Measurements from ENCODE around the gene ELOVL6. TPM values are rescaled to one million over a fixed set of nuclear protein-coding genes. Genes with fewer than 3 reads are reported as not detected.
"Not testable (repeated sequence)": the region's sequence is repeated elsewhere in the genome, so short reads cannot be mapped to it uniquely, and the experiment has no call there.

ELOVL6 gene
- total RNA-seq, 1 experiment from 2014 or later = 23.8 TPM

DNA sequence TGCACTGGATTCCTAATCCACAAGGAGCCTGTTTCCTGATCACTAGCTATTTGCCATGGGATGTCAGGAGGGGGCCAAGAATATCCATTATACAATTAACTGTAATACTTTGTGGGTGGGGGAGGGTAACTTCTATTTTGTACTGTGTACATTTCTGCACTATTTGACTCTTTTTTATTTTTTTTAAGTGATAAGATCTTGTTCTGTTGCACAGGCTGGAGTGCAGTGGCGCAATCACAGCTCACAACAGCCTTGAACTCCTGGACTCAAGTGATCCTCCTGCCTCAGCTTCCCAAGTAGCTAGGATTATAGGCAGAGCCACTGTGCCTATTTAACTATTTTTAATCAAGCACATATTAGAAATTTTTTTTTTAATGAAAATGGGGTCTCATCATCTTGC lies 134.1 kb downstream of the ELOVL6 start:
- in situ Hi-C loops (cut with HindIII; ENCODE audit: low pct_unique_long_range_greater_than_20kb, low sequenced_read_pairs) = no loop called here

DNA sequence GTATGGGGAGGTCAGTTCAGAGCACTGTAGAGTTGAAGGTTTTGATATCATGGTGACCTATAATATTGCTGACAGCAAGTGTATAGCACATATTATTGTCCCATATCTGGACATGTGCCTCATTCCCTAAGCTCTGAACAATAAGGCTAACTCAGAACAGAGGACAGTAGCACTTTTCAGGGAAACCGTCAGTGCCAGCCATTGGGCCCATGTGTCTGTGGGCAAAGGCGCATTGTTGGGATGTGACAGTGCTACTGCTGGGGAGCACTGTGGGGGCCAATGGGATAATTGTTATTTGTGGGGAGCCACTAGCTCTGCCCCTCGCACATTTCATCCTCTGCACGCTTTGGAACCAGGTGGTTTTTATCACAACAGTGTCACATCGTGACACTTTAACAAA lies 136.2 kb downstream of the ELOVL6 start:
- in situ Hi-C loops (cut with HindIII; ENCODE audit: low pct_unique_long_range_greater_than_20kb, low sequenced_read_pairs) = no loop called here

More for the DNA sequence above, 134.1 kb downstream of the ELOVL6 start:
- DNase-seq (ENCODE audit: low read depth) = no peak

DNA sequence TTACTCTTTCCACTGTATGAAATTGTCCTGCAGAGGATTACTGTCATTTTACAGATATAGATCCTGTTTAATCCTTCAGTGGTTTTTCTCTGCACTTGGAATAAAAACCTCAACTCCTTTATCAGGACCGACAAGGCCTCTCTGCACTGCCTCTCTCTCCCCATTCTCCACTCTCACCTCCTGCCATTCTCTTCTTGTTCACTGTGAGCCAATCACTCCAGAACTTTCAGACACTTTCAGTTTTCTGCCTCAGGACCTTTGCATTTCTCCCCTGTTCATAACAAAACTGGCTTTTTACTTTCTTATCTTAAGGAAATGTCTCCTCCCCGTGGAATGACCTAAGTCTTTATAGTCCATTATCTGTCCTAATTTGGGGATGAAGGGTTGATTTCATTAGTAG lies 137.3 kb downstream of the ELOVL6 start:
- in situ Hi-C loops (cut with HindIII; ENCODE audit: low pct_unique_long_range_greater_than_20kb, low sequenced_read_pairs) = no loop called here
- DNase-seq (ENCODE audit: low read depth) = no peak

More for the DNA sequence above, 136.2 kb downstream of the ELOVL6 start:
- no peak for DNase-seq (ENCODE audit: low read depth)

DNA sequence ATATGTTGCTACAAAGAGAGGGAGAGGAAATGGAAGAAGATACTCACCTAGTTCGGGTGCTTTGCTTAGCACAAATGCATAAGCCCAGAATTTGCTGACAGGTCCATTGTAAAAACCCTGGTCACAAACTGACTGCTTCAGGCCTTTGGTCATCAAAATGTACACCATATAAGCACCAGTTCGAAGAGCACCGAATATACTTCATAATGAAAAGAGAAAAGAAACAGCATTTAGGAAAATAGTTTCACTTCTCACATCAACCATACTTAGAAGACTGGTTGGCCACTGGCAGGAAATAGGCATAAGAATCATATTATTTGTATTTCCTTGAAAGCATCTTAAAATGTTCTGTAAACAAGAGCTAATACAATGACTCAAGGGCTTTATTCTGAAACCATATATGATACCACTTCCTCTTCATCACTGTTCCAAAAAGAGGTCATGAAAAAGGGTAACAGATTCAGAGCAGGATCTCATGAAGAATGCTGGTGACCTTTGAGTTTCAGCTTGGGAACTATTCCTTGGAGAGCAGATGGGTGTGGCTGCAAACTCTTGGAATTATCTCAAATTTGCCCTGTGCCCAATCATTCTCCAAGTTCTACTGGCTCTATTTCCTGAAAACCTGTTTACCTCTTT lies 138.7 kb downstream of the ELOVL6 start:
- no peak for DNase-seq (ENCODE audit: low read depth)
- in situ Hi-C loops (cut with HindIII; ENCODE audit: low pct_unique_long_range_greater_than_20kb, low sequenced_read_pairs) = no loop called here

DNA sequence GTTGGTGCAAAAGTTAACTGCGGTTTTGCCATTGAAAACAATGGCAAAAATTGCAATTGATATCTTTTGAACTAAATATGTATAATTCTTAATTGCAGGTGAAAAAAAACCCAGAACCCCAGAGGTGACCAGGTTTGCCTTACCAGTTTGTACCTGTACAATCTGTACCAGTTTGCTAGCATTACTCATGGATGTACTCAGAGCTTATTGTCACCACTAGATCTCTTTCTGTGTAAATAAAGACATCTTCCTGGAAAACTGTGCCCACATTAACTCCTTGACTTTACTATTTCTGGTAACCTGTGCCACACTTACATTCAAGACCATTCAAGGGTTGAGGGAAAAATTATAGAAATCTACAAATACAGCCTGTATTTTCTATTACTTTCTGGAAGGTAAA lies 139.7 kb downstream of the ELOVL6 start:
- in situ Hi-C loops (cut with HindIII; ENCODE audit: low pct_unique_long_range_greater_than_20kb, low sequenced_read_pairs) = no loop called here
- DNase-seq (ENCODE audit: low read depth) = no peak

DNA sequence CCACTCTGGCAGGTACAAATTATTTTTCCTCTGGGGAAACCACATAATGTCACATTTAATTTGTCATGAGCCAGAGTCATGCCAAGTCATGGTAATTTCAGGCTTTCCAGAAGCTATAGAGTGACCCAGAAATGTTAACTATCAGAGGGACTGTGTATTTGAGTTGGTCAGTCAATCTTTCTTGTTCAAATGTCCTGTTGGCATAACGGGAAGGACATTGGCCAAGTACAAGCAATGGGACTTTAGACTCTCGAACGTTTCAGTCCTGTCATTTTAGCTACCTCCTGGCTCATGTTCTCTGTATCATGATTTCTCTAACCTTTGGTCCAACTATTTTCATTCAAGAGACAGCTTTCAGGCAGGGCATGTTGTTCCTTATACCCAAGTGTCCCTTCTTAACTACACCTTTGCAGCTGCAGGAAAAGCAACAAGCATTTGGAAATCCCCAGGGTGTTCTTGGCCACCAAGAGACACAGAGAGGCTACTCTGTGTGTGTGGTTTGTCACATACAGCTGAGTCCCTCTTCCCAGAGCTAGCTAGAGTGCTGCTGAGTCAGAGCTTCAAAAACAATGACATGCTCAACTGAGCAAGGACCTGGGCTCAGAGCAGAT lies 143.2 kb downstream of the ELOVL6 start:
- in situ Hi-C loops (cut with HindIII; ENCODE audit: low pct_unique_long_range_greater_than_20kb, low sequenced_read_pairs) = no loop called here
- DNase-seq (ENCODE audit: low read depth) = peak; percentile 90

DNA sequence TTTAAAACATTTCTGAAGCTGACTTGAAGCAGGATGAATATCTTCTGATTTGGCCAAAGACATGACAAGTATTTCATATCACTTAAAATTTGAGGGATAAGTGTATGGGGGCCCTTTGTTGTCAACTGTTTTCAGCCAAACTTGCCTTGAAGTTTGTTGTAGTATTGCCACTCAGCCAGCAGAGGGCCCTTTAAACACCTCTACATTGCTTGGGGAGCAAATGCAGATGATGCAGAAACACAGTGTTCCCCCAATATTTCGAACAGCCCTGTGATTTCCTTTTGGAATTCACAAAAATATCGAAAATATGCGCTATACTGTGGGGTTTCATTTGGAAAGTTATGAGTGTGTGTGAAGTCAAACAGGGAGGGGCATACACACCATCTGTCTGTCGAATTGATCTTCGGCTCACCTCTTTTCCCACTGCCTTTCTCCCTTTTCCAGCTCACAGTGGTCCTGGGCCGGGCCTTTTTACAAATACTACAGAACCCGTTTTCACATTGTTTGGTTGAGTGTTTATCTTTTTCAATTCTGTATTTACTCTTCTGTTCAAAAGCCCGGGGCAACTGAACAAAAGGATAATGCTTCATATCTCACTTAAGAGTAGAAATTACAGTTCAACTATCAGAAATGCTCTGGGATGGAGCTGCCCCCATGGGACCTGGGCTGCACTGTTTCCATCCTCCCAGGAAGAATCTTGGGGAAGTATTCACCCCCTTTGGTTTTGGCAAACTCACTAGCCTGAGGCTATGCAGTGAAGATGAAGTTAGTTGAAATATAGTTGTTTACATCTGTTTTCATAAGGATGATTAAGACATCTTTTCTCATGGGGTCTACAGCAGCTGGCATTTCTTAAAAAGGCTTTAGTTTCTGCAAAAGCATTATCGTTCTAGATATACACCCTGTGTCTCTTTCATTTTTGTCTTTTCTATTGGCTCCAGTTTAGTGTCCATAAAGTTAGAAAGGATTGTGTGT lies 148.2 kb downstream of the ELOVL6 start:
- in situ Hi-C loops (cut with HindIII; ENCODE audit: low pct_unique_long_range_greater_than_20kb, low sequenced_read_pairs) = no loop called here
- DNase-seq (ENCODE audit: low read depth) = peak; percentile 22

DNA sequence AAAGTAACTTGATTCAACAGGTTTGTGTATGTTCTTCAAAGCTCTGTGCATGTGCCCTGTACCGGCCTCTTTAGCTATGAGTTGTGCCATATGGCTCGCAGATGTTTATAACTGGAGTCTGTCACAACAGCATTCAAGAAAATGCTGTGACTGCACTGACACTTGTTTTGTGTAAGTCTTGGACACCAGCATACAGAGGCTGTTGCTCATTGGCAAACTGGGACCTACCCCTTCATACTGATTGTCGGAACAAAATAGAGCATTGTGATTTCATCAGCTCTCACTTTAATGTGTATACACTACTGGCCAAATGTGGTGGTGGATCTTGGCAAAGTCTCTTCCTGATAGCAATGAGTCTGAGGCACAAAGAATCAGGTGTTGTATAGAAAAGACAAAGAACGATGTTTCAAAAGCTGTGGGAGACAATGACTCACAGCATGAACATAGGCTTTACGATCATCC lies 151.8 kb downstream of the ELOVL6 start:
- in situ Hi-C loops (cut with HindIII; ENCODE audit: low pct_unique_long_range_greater_than_20kb, low sequenced_read_pairs) = no loop called here

DNA sequence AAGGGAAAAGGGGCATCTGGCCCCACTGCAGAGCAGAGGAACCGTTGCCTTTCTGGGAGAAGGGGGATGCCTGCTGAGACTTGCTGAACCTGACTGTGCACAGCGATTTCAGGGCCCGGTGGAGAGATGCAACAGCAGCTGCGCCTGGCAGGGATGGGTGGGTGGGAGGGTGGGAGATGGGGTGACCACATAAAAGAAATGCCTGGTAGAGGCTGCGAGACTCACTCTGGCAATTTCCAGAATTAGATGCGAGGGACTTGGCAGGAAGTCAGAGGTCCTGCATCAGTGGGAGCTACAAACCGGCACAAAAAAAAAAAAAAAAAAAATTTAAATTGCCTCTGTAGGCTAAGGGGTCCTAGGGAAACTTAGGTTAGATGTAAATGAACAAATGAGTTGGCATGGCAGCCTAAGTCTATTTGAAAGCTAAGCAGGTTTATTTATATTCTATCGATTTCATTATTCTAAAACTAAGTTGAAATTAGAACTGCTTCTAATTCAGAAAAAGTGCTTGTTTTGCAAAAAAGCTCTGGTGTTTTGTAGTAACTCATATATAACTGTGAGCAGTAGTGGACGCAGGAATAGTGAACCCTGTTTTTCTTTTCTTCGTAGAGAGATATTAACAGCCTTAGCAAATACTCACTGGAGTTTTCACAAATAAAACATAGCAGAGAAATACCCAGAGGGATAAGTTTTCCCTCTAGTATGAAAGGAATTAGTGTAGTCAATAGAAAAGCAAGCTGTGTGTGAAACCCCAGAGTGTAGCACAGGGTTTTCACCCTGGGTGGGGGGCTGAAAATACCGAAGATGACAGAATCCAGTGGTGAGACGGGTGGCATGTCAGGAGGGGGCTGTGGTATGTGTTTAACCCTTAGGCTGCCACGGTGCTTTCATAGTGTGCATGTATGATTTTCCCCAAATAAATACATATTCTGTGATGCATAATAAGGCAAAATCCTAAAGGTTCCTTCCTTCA lies 155.6 kb downstream of the ELOVL6 start:
- no peak for DNase-seq (ENCODE audit: low read depth)
- in situ Hi-C loops (cut with HindIII; ENCODE audit: low pct_unique_long_range_greater_than_20kb, low sequenced_read_pairs) = no loop called here

More for the DNA sequence above, 151.8 kb downstream of the ELOVL6 start:
- no peak for DNase-seq (ENCODE audit: low read depth)

DNA sequence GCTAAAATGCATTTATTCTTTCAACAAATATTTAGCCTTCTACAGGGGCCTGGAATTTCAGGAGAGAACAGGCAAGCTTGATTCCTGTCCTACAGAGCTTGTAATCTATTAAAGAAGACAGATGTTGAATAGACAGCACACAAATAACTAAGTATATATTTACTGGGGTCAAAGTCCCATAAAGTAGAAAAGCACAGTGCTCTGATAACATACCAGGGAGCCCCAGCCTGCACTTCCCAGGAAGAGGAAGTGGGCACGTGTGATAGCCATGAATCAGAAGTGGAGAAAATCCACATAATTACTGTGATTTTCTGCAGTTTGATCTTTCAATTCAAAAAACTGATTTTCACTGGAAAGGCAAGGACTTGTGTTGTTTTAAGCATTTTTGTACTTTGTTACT lies 156.7 kb downstream of the ELOVL6 start:
- in situ Hi-C loops (cut with HindIII; ENCODE audit: low pct_unique_long_range_greater_than_20kb, low sequenced_read_pairs) = no loop called here
- DNase-seq (ENCODE audit: low read depth) = no peak

DNA sequence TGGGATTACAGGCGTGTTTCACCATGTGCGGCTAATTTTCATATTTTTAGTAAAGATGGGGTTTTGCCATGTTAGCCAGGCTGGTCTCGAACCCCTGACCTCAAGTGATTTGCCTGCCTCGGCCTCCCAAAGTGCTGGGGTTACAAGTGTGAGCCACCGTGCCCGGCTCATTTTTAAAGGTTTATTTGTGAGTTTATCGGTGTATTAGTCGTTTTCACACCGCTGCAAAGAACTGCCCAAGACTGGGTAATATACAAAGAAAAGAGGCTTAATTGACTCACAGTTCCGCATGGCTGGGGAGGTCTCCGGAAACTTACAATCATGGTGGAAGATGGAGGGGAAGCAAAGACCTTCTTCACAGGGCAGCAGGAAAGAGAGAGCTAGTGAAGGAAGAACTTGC lies 159.3 kb downstream of the ELOVL6 start:
- in situ Hi-C loops (cut with HindIII; ENCODE audit: low pct_unique_long_range_greater_than_20kb, low sequenced_read_pairs) = not testable (repeated sequence)

DNA sequence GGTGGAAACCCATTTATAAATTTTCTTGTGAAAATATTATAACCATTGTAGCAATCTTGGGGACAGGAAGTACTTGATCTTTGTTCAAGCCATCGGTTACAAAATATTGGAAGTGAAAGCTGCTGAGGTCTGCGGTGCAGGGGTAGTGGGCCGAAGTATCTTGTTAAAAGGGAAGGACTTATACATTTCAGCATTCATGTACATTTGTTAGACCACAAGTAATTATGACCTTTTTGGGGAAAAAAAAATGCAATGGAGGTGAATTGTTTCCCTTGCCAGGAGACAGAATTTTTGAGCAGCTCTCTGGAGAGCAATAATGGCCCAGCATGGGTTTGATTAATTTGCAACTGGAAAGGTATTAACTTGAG lies 164.4 kb downstream of the ELOVL6 start:
- no peak for DNase-seq (ENCODE audit: low read depth)
- in situ Hi-C loops (cut with HindIII; ENCODE audit: low pct_unique_long_range_greater_than_20kb, low sequenced_read_pairs) = no loop called here

More for the DNA sequence above, 159.3 kb downstream of the ELOVL6 start:
- DNase-seq (ENCODE audit: low read depth) = not testable (repeated sequence)

DNA sequence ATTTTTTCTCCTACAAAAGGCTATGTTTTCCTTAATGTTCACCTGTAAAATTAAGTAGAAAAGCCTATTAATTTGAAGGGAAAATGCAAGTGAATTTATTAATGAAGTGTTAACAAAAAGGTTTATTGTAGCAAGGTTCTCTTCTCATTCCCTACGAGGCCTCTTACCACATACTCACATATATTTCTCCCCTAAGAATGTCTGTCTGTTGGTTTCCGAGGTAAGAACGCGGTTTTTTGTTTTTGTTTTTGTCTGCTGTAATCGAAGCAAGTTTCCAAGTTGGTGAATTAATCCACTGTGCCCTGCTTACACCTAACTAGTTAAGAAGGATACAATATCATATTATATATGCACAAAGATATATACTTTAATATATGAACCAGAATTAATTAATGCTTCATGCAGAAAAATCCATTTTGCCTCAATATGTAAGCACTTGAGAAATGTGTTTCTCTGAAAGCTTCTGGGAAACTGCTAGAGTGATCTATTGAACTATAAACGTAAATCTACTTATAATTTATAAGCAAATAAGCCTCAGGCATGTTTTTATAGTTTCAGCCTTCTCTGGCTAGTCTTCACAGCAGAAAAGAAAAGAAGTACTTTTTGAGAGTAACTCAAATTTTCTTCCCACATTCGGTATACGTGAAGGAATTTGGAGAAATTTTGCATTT lies 164.9 kb downstream of the ELOVL6 start:
- no peak for DNase-seq (ENCODE audit: low read depth)
- in situ Hi-C loops (cut with HindIII; ENCODE audit: low pct_unique_long_range_greater_than_20kb, low sequenced_read_pairs) = no loop called here

DNA sequence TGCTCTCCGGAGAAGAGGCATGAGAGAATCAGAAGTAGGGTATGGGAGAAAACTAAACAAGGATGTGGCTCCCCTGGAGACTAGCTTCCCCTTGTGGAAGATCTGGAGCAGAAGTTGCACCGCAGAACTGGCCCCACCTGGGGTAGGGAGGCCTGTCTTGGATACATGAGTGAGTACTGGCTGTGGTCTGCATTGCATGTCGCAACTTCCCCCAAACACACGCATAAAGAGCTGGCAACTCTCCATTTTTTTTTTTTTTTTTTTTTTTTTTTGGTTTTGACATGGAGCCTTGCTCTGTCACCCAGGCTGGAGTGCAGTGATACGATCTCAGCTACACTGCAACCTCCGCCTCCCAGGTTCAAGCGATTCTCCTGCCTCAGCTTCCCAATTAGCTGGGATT lies 165.8 kb downstream of the ELOVL6 start:
- in situ Hi-C loops (cut with HindIII; ENCODE audit: low pct_unique_long_range_greater_than_20kb, low sequenced_read_pairs) = no loop called here
- no peak for DNase-seq (ENCODE audit: low read depth)

DNA sequence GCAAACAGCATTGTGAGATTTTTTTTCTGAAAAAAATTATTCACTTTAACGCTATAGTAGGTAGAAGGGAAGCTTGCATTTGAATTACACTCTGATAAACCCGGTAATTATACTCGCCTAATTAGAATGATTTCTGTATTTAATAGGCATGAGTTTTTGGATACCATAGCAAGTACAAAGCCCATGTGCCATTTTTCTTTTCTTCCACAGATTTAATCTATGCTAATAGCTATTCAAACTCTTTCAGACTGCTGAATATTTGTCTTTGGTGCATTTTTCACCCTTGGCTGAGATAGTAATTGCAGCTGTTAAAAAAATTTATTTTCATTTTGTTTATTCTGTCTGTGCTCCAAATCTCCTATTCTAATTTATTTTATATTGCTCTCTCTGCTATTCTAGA lies 172.7 kb downstream of the ELOVL6 start:
- in situ Hi-C loops (cut with HindIII; ENCODE audit: low pct_unique_long_range_greater_than_20kb, low sequenced_read_pairs) = no loop called here
- DNase-seq (ENCODE audit: low read depth) = no peak

DNA sequence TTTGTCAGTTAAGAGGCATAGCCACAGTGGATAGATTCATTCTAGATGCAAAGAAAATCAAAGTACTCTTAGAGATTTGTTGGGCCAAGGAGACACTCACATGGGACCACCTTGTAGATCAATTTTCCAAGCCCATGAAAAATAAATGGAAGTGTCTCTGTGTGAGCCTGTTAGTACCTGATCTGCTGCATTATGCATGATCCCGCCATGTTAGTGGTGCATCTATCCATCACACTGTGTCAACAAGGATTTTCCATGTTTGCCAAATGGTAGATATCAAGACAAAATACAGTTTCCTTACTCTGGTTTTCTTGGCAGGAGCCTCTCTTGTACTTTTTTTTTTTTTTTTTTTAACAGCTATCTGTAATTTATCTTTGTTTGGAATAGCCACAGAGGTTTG lies 173.4 kb downstream of the ELOVL6 start:
- in situ Hi-C loops (cut with HindIII; ENCODE audit: low pct_unique_long_range_greater_than_20kb, low sequenced_read_pairs) = no loop called here
- no peak for DNase-seq (ENCODE audit: low read depth)

DNA sequence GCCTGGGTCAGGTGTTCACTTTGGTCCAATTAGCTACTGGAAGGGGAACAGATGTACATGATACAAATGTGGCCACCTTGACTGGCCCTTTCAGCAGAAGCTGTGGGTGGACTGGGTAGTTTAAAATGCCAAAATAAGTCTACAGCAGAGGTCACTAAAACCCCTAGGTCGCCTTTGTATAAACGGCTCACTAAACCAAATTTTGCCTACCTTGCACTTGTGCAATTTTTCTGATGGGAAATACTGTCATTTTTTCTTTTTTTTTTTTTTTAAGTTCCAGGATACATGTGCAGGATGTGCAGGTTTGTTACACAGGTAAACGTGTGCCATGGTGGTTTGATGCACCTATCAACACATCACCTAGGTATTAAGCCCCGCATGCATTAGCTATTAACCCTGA lies 176.0 kb downstream of the ELOVL6 start:
- no peak for DNase-seq (ENCODE audit: low read depth)
- in situ Hi-C loops (cut with HindIII; ENCODE audit: low pct_unique_long_range_greater_than_20kb, low sequenced_read_pairs) = no loop called here

All from Caki2 (cell line).